Right lobe of liver (tissue), 4 donors: ENCODE data around the gene PEX11G.

Experiments
- POLR2A ChIP-seq: fragments of 450-650 bp; IDR thresholded peaks from one replicate; pipeline ENCODE4 v1.6.1; 2017; ENCODE audit warnings: antibody characterized with exemption, mild to moderate bottlenecking
- TF ChIP-seq, protein P1 (sequence below), 4 donors: fragments of 200-600 bp in 3 of 4; fragments of 450-650 bp in 1 of 4; IDR thresholded peaks; one replicate each; pipeline versions ENCODE4 v1.5.1 to v1.8.0; 2016 to 2022; ENCODE audit warnings: antibody characterized with exemption in 4 of 4, mild to moderate bottlenecking in 2 of 4
- donor health status: DM: no; HTN: no; CAD: no.
- donor health status: DM: no; HTN: no; CAD: no.
- donor health status: DM: no; HTN: yes; CAD: no.

DNA sequence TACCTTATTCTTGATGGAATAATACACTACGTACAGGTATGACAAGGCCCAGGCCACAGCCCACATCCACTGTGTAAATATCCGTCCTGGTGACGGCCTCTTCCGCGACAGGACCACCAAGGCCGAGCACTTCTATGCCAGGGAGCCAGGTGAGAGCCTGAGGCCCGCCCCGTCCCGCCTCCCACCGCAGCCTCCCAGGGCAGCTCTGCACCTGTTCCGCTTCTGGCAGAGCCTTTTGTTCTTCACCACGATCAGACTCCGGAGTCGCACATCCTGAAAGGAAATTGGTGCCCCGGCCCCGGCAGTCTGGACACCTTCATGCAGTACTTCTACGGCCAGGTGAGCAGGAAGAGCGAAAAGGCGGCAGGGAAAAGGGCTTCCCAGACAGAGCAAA, 16.4 kb upstream of the PEX11G start:
- TF ChIP-seq, protein P1, sequence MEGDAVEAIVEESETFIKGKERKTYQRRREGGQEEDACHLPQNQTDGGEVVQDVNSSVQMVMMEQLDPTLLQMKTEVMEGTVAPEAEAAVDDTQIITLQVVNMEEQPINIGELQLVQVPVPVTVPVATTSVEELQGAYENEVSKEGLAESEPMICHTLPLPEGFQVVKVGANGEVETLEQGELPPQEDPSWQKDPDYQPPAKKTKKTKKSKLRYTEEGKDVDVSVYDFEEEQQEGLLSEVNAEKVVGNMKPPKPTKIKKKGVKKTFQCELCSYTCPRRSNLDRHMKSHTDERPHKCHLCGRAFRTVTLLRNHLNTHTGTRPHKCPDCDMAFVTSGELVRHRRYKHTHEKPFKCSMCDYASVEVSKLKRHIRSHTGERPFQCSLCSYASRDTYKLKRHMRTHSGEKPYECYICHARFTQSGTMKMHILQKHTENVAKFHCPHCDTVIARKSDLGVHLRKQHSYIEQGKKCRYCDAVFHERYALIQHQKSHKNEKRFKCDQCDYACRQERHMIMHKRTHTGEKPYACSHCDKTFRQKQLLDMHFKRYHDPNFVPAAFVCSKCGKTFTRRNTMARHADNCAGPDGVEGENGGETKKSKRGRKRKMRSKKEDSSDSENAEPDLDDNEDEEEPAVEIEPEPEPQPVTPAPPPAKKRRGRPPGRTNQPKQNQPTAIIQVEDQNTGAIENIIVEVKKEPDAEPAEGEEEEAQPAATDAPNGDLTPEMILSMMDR (IDR thresholded peaks at IDR 0.05) = no peak
- TF ChIP-seq POLR2A = no peak
